Mesendoderm (in vitro differentiated cells): ENCODE measurements around the gene TSPAN18.

ENCODE experiments used
- DNase-seq: peaks from one replicate; pipeline ENCODE4 v3.0.0; 2013
- H2AK5ac ChIP-seq: 2 replicates; pipeline ENCODE4 v1.6.1; 2013; ENCODE audit warnings: low read length, inconsistent platforms
- H2BK120ac ChIP-seq: 2 replicates; pipeline ENCODE4 v1.6.1; 2013; ENCODE audit warnings: low read depth, mild to moderate bottlenecking, low read length, moderate library complexity, mixed read lengths
- H2BK15ac ChIP-seq: replicated peaks from 2 replicates; pipeline ENCODE4 v1.6.1; 2013; ENCODE audit warnings: low read depth, mild to moderate bottlenecking, moderate library complexity
- H2BK5ac ChIP-seq: 2 replicates; pipeline ENCODE4 v1.6.1; 2013; ENCODE audit warnings: low read length, inconsistent platforms
- H3K18ac ChIP-seq: 2 replicates; pipeline ENCODE4 v1.6.1; 2013; ENCODE audit warnings: mild to moderate bottlenecking, low read length, mixed read lengths
- H3K23ac ChIP-seq: one replicate; pipeline ENCODE4 v1.6.1; 2013; ENCODE audit warnings: low read length
- H3K27ac ChIP-seq: 2 replicates; pipeline ENCODE4 v1.5.1; 2013; ENCODE audit warnings: low read depth, mild to moderate bottlenecking, inconsistent platforms, low read length, moderate library complexity
- H3K27me3 ChIP-seq: 2 replicates; pipeline ENCODE4 v1.6.1; 2013; ENCODE audit warnings: low read length, control low read depth, mild to moderate bottlenecking, inconsistent platforms; ENCODE audit not compliant: insufficient read depth, poor library complexity
- H3K36me3 ChIP-seq: 2 replicates; pipeline ENCODE4 v1.6.1; 2013; ENCODE audit warnings: low read length, inconsistent platforms; ENCODE audit not compliant: control insufficient read depth, insufficient read depth
- H3K4ac ChIP-seq: one replicate; pipeline ENCODE4 v1.6.1; 2013; ENCODE audit warnings: low read depth, mild to moderate bottlenecking, low read length, moderate library complexity
- H3K4me1 ChIP-seq: 2 replicates; pipeline ENCODE4 v1.6.1; 2013; ENCODE audit warnings: low read depth, low read length, inconsistent platforms; ENCODE audit not compliant: control insufficient read depth
- H3K4me2 ChIP-seq: 2 replicates; pipeline ENCODE4 v1.6.1; 2013; ENCODE audit warnings: low read length
- H3K4me3 ChIP-seq: 2 replicates; pipeline ENCODE4 v1.5.1; 2013; ENCODE audit warnings: mild to moderate bottlenecking, low read length
- H3K56ac ChIP-seq: one replicate; pipeline ENCODE4 v1.6.1; 2013; ENCODE audit warnings: low read length
- H3K79me1 ChIP-seq: 2 replicates; pipeline ENCODE4 v1.6.1; 2013; ENCODE audit warnings: low read length, inconsistent platforms
- H3K79me2 ChIP-seq: 2 replicates; pipeline ENCODE4 v1.6.1; 2013; ENCODE audit warnings: mild to moderate bottlenecking, low read length; ENCODE audit not compliant: control insufficient read depth, insufficient read depth
- H3K9ac ChIP-seq: 2 replicates; pipeline ENCODE4 v1.6.1; 2013; ENCODE audit warnings: low read length, inconsistent platforms
- H4K5ac ChIP-seq: one replicate; pipeline ENCODE4 v1.6.1; 2013; ENCODE audit warnings: low read length
- H4K8ac ChIP-seq: one replicate; pipeline ENCODE4 v1.6.1; 2013; ENCODE audit warnings: low read depth, mild to moderate bottlenecking, control low read depth, low read length, moderate library complexity
- WGBS: extraction: QIAGEN DNeasy Blood & Tissue Kit; methylation state at CpG from one replicate; pipeline ENCODE4 v1.1.7; 2013; ENCODE audit warnings: low lambda C conversion rate, missing lambda C conversion rate; ENCODE audit not compliant: insufficient coverage; ENCODE audit errors: extremely low coverage; 5-methylcytosine and 5-hydroxymethylcytosine counted together

TSPAN18 gene

DNA sequence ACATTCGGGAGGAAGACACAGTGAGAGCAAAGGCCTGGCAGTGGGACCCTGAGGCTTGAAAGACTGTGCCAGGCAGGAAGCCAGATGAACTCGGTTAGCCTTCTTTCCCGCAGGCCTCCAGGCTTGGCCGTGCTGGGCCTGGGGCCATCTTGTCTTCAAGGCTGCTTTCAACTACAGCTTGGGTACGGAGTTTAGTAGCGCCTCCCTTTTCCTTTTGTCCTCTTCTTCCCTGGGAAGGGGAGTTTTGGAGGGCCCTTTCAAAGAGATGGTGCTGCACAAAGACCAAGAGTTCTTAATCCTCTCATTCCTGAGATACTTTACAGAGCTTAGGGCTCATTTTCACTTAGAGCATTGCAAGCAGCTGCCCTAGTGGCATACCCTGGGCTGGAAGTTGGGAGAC lies 136.5 kb downstream of the TSPAN18 start:
- no peak overlapping the region for H3K56ac ChIP-seq
- H4K5ac ChIP-seq = no peak overlapping the region
- no peaks in the 10 kb centered on the region for H3K27me3 ChIP-seq
- H2BK5ac ChIP-seq = peak overlapping the region; percentile 23
- WGBS = no CpG with 5 or more reads among the region's 6 CpGs
- no peak overlapping the region for H3K4me2 ChIP-seq
- peaks cover 30% of the 10 kb centered on the region for H3K4me1 ChIP-seq
- H3K4ac ChIP-seq = peak overlapping the region; percentile 41
- H3K4me3 ChIP-seq = no peak overlapping the region
- H2BK120ac ChIP-seq = peak overlapping the region; percentile 33
- H3K27ac ChIP-seq = peak overlapping the region; percentile 74
- H2AK5ac ChIP-seq = peak overlapping the region; percentile 9
- no peak overlapping the region for H2BK15ac ChIP-seq
- H4K8ac ChIP-seq = no peak overlapping the region
- no peaks in the 10 kb centered on the region for H3K36me3 ChIP-seq
- no peak overlapping the region for H3K9ac ChIP-seq
- peak overlapping the region; percentile 72 for H3K18ac ChIP-seq
- no peak for DNase-seq
- H3K79me2 ChIP-seq = no peaks in the 10 kb centered on the region
- no peaks in the 10 kb centered on the region for H3K79me1 ChIP-seq
- H3K23ac ChIP-seq = no peak overlapping the region

DNA sequence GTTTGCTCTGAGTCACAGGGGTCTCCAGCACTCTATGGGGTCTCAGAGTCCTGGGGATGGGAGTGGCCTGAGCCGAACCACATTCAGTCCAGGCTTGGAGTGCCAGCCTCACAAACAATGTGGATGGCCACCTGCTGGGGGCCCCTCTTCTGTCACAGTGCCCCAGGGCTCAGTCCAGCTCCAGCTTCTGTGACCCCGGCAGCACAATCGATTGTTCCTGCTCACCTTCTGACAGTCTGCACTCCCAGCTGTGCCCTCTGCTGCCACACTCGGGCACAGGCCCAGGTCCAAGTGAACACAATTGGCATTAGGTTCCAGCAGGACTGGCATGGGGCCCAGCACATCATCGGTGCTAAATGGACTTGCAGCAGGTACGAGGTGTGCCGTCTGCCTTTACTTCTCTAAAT lies 139.1 kb downstream of the TSPAN18 start:
- Histone ChIP-seq H3K18ac (no peak overlapping the region), H3K79me2 (no peaks in the 10 kb centered on the region), H3K4me3 (no peak overlapping the region), H3K9ac (no peak overlapping the region), H3K23ac (no peak overlapping the region), H3K79me1 (no peaks in the 10 kb centered on the region), H2BK5ac (no peak overlapping the region), H4K5ac (no peak overlapping the region), H2AK5ac (no peak overlapping the region), H3K56ac (peak overlapping the region; percentile 61), H3K36me3 (no peaks in the 10 kb centered on the region), H3K27me3 (no peaks in the 10 kb centered on the region), H3K27ac (no peak overlapping the region), H3K4ac (no peak overlapping the region), H2BK120ac (no peak overlapping the region), H2BK15ac (no peak overlapping the region), H3K4me2 (no peak overlapping the region), H4K8ac (no peak overlapping the region), H3K4me1 (peaks cover 18% of the 10 kb centered on the region)
- no CpG with 5 or more reads among the region's 7 CpGs for WGBS
- DNase-seq = no peak

DNA sequence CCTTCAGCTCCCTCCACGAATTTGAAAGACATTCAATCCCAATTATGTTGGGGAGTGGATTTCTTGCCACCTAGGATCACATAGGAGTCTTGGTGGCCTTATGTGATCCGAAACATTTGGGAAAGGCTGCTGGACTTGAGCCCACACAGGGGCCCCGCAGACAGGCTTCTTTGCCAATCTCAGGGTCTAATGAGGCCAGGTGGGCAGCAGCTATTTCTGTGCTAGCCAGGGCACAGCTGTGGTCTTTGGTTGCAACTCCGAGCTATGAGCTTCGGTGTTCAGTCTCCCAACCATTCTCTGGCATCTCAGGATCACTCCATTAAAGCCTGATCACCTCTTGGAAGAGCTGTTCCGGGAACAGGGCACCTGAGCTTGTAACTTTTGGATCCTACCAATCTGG lies 139.5 kb downstream of the TSPAN18 start:
- H3K36me3 ChIP-seq = no peaks in the 10 kb centered on the region
- no peaks in the 10 kb centered on the region for H3K79me2 ChIP-seq
- no peak overlapping the region for H2AK5ac ChIP-seq
- H3K27me3 ChIP-seq = no peaks in the 10 kb centered on the region
- no peak overlapping the region for H3K4me2 ChIP-seq
- no peak overlapping the region for H2BK120ac ChIP-seq
- no peak overlapping the region for H3K56ac ChIP-seq
- no peak overlapping the region for H3K18ac ChIP-seq
- no peak overlapping the region for H4K8ac ChIP-seq
- H3K27ac ChIP-seq = no peak overlapping the region
- H3K4me1 ChIP-seq = peaks cover 18% of the 10 kb centered on the region
- H2BK5ac ChIP-seq = no peak overlapping the region
- no peak overlapping the region for H3K23ac ChIP-seq
- no peak overlapping the region for H3K9ac ChIP-seq
- no CpG with 5 or more reads among the region's 6 CpGs for WGBS
- no peak overlapping the region for H3K4ac ChIP-seq
- no peak for DNase-seq
- H2BK15ac ChIP-seq = no peak overlapping the region
- no peaks in the 10 kb centered on the region for H3K79me1 ChIP-seq
- no peak overlapping the region for H3K4me3 ChIP-seq
- no peak overlapping the region for H4K5ac ChIP-seq

DNA sequence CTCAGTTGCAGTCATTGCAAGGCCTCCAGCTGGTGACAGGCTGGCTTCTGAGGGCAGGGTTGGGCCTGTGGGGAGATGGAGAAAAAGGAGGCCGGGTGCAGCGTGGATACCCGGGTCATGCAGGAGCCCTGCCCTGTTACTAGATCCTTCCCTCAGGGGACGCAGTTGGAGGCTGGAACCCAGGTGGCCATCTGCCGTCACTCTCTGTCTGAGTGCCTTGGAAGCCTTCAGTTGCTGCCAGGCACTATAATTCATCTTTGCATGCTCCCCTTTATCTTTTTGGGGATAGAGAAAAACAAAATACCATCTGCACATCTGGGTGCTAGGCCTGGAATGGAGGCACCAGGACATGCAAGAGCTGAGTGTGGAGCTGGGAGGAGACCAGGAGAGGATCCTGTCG lies 141.3 kb downstream of the TSPAN18 start:
- no peak overlapping the region for H3K9ac ChIP-seq
- H3K23ac ChIP-seq = no peak overlapping the region
- no peak overlapping the region for H3K4ac ChIP-seq
- no peak overlapping the region for H3K4me2 ChIP-seq
- no peak overlapping the region for H2BK15ac ChIP-seq
- H3K79me1 ChIP-seq = no peaks in the 10 kb centered on the region
- no peak overlapping the region for H3K27ac ChIP-seq
- no peak overlapping the region for H2BK5ac ChIP-seq
- H3K18ac ChIP-seq = no peak overlapping the region
- H3K4me3 ChIP-seq = no peak overlapping the region
- H2AK5ac ChIP-seq = no peak overlapping the region
- no peaks in the 10 kb centered on the region for H3K36me3 ChIP-seq
- no peaks in the 10 kb centered on the region for H3K27me3 ChIP-seq
- no peak overlapping the region for H3K56ac ChIP-seq
- no peak overlapping the region for H2BK120ac ChIP-seq
- no CpG with 5 or more reads among the region's 6 CpGs for WGBS
- no peaks in the 10 kb centered on the region for H3K79me2 ChIP-seq
- H4K5ac ChIP-seq = no peak overlapping the region
- no peak overlapping the region for H4K8ac ChIP-seq
- DNase-seq = no peak
- H3K4me1 ChIP-seq = peaks cover 5% of the 10 kb centered on the region

DNA sequence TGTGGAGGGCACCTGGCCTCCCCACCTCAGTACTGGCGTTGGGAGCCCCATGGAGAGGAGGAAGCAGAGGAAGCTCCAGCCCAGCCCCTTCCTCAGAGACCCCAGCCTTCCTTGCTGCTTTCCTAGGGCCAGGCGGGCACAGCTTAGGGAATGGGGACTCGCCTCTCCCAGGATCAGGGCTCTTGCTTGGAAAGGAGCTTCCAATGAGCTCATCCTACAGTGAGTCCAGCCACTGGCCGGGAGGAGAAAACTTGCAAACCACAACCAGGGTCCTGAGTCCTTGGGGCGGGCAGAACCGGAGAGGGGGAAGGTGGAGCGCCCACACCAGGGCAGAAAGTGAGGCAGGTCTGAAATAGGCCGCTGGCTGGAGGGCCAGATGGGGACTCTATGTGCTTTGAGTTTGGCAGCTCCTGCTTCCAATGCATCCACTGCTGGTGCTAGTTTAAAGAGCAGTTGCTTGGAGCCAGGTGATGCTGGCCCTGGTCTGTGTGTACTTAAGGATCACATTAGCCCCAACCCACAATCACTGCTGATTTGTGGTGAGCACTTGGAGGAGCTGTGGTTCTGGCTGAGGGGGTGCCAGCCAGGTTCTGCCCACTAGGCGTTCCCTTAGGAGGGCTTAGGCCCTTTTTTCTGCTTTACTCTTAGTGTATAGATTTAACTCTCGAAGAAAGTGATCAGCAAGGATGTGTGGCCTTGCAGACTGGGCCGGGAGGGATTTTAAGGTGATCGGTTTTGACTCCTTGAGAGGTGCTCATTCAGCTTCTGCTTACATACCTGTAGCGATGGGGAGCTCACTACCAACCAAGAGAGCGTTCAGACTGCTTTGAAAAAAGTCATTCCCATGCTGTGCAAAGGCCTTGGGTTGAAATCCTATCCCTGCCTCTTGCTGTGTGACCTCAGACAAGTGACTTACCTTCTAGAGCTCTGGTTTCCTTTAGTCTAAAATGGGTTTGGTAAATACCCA lies 142.0 kb downstream of the TSPAN18 start:
- Histone ChIP-seq H3K9ac (no peak overlapping the region), H3K36me3 (no peaks in the 10 kb centered on the region), H3K27ac (no peak overlapping the region), H3K4ac (no peak overlapping the region), H3K79me2 (no peaks in the 10 kb centered on the region), H3K56ac (no peak overlapping the region), H3K18ac (no peak overlapping the region), H3K27me3 (no peaks in the 10 kb centered on the region), H2BK120ac (no peak overlapping the region), H3K4me1 (no peaks in the 10 kb centered on the region), H2BK5ac (no peak overlapping the region), H3K4me3 (no peak overlapping the region), H4K8ac (no peak overlapping the region), H3K23ac (no peak overlapping the region), H4K5ac (no peak overlapping the region), H3K79me1 (no peaks in the 10 kb centered on the region), H2AK5ac (no peak overlapping the region), H3K4me2 (no peak overlapping the region), H2BK15ac (no peak overlapping the region)
- WGBS = no CpG with 5 or more reads among the region's 14 CpGs
- DNase-seq = no peak
